HG03139 (cell line): ENCODE data around the gene NRK.
"Not testable (repeated sequence)": the region's sequence is repeated elsewhere in the genome, so short reads cannot be mapped to it uniquely, and the experiment has no call there.

Experiments used
- ATAC-seq: cut with Tn5 transposase; IDR thresholded peaks from one replicate; pipeline ENCODE4 v1.9.1; 2021; ENCODE audit not compliant: unreplicated experiment

NRK gene

GRCh38 chrX:105822138-105823091 is at the start of gene NRK:
Gene NRK (plus strand): TSS chrX:105822539. CDS start chrX:105822846, 307 bp downstream.
- no peak for ATAC-seq

- ATAC-seq, result no peak
Measured at GRCh38 chrX:105773801-105774200, 48.5 kb upstream of the NRK start.

GRCh38 chrX:105775679-105776078 is 46.7 kb upstream of the NRK start:
- no peak for ATAC-seq

- no peak for ATAC-seq
Measured at GRCh38 chrX:105781804-105782203, 40.5 kb upstream of the NRK start.

GRCh38 chrX:105796877-105797276 is 25.5 kb upstream of the NRK start:
- not testable (repeated sequence) for ATAC-seq

- no peak for ATAC-seq
Measured at GRCh38 chrX:105803891-105804290, 18.4 kb upstream of the NRK start.

- not testable (repeated sequence) for ATAC-seq
Measured at GRCh38 chrX:105805655-105806054, 16.7 kb upstream of the NRK start.

- ATAC-seq, result no peak
Measured at GRCh38 chrX:105816517-105816916, 5.8 kb upstream of the NRK start.

GRCh38 chrX:105820247-105820646 is 2.1 kb upstream of the NRK start:
- ATAC-seq, result no peak

- ATAC-seq, result no peak
Measured at GRCh38 chrX:105821471-105822121, 743 bp upstream of the NRK start.

GRCh38 chrX:105823092-105823455 is 735 bp downstream of the NRK start:
- ATAC-seq, result no peak

- no peak for ATAC-seq
Measured at GRCh38 chrX:105829011-105829410, 6.7 kb downstream of the NRK start.

GRCh38 chrX:105837232-105837631 is 14.9 kb downstream of the NRK start:
- no peak for ATAC-seq

GRCh38 chrX:105845631-105846030 is 23.3 kb downstream of the NRK start:
- ATAC-seq, result no peak

- ATAC-seq, result not testable (repeated sequence)
Measured at GRCh38 chrX:105850100-105850499, 27.8 kb downstream of the NRK start.

- no peak for ATAC-seq
Measured at GRCh38 chrX:105865709-105866108, 43.4 kb downstream of the NRK start.

GRCh38 chrX:105869701-105870100 is 47.4 kb downstream of the NRK start:
- ATAC-seq, result no peak

GRCh38 chrX:105870445-105870844 is 48.1 kb downstream of the NRK start:
- no peak for ATAC-seq

GRCh38 chrX:105872941-105873340 is 50.6 kb downstream of the NRK start:
- no peak for ATAC-seq

GRCh38 chrX:105874790-105875189 is 52.5 kb downstream of the NRK start:
- no peak for ATAC-seq

- ATAC-seq, result no peak
Measured at GRCh38 chrX:105876658-105877057, 54.3 kb downstream of the NRK start.

- ATAC-seq, result no peak
Measured at GRCh38 chrX:105880491-105880890, 58.2 kb downstream of the NRK start.
